Fibroblast of skin of left biceps (primary cell): ENCODE data around the gene CCDC92.

Experiments used
- DNase-seq, 2 experiments: peaks; one replicate each; pipeline ENCODE4 v3.0.0-alpha.2; 2013; ENCODE audit warnings: low read depth in 2 of 2

The CCDC92 gene

DNA sequence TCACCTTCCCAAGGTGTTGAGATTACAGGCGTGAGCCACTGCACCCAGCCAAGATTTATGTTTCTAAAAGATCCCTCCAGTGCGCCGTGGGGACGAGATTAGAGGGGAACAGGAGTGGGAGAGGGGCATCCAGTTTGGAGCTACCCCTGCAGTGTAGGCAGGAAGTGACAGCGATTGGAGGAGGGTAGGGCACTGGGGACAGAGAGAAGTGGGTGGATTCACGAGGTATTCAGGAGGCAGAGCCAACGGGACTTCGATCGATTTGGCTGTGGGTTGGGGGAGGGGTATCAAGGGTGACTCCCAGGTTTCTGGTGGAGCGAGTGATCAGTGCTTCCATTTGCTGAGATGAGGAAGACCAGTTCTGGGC is 82.1 kb downstream of the CCDC92 start:
- no peak for DNase-seq

DNA sequence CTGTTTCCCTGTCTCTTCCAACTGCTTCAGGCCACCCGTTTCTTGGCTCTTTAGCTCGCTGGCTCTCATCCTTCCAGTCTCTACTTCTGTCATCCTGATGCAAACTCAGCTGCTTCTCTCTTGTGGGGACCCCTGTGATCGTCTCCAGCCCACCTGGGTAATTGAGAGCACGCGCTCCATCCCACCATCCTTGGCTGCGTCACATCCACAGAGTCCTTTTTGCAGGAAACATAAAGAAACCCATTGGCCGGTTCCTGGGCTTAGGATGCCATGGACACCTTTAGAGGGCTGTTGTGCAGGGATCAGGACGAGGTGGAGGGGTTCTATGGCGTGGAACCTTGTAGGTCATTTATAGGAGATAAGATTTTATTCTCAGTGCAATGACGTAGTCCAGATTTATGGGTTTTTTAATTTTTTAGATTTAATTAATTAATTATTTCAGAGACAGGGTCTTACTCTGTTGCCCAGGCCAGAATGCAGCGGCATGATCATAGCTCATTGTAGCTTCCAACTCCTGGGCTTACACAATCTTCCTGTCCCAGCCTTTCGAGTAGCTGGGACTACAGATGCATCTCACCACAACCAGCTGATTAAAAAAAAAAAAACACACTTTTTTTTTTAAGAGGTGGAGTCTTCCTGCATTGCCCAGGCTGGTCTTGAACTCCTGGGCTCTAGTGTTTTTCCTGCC is 82.6 kb downstream of the CCDC92 start:
- no peak for DNase-seq

DNA sequence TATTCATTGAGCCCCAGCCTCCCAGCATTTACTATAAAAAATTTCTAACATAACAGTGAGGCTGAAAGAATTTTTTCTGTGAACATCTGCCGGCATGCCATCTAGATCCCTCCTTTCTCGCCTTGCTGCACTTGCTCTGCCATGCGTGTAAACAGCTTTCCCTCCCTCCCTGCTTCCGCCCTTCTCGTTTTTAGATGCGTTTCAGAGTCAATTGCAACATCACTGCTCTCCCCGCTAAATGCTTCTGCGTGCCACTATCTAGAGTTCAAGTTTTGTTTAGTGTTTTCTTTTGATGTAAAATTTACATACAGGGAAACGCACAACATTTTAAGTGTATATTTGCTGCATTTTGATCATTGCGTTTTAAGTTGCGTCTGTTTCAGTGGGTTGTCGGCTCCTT is 83.6 kb downstream of the CCDC92 start:
- no peak for DNase-seq

DNA sequence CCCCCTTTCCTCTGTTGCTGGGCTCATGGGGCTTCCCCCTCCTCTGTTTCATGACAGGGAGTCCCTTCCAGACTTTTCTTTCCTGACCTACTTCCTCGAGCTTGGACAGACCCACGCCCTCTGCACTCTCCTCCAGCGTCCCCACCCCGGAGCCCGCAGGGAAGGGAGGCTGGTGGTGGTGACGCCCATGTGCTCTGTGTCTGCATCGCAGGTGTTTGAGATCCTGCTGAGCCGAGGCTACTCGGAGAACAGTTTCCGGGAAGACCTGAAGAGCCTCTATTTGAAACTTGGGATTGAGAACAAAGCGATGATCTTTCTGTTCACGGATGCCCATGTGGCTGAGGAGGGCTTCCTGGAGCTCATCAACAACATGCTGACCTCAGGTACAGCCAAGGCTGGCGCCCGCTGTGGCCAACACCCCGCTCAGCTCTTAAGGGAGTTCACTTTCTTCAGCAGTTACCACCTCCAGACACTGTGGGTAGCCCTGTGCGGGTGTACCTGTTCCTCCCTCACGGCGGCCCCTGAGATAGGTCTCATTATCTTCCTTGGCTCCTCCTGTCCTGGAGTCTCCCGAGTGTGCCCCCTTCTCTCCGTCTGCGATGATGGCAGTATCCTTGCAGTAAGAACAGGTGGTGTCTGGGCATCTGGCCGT is 85.6 kb downstream of the CCDC92 start:
- no peak for DNase-seq

DNA sequence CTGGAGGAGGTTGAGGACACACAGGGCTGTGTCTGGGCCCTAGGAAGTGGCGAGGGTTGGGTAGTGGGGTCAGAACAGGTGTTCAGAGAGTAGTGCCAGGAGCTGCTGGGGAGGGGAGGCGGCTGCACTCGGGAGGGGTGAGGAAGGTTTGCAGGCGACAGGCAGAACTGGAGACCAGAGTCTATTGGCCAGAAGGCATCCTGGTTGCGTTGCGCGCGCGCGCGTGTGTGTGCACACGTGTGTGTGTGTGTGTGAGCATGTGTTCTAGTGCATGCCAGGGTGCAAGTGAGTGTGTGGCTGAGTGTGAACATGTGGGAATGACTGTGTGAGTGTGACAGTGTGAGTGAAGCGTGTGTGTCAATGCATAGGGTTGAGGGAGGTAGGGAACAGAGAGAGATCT is 86.4 kb downstream of the CCDC92 start:
- no peak for DNase-seq
